ENCODE measurements around the gene ARHGAP5.

ARHGAP5 gene

DNA sequence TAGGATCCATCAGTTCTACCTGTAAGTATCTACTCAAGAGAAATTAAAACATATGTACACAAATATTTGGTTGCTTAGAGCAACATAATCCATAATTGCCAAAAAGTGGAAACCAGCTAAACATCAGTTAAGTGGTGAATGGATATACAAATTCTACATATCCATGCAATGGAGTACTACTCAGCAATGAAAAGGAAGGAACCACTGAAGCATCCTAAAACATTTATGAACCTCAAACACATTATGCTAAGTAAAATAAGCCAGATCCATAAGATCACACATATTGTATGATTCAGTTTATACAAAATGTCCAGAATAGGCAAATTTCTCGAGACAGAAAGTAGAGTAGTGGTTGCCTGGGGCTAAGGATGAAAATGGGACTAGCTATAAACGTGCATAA, 8.4 kb upstream of the ARHGAP5 start:
- no peak for TF ChIP-seq ZFX (IDR thresholded peaks at IDR 0.05; ENCODE audit: borderline replicate concordance)
- no peak for TF ChIP-seq CTCF (IDR thresholded peaks at IDR 0.05)
- H3K27ac ChIP-seq, result no peak overlapping the region

GRCh38 chr14:32070282-32070681, 6.8 kb upstream of the ARHGAP5 start:
- TF ChIP-seq ZFX (IDR thresholded peaks at IDR 0.05; ENCODE audit: borderline replicate concordance) (no peak), CTCF (IDR thresholded peaks at IDR 0.05) (no peak)
- no peak overlapping the region for H3K27ac ChIP-seq

- H3K27ac ChIP-seq, result no peak overlapping the region
- TF ChIP-seq ZFX (IDR thresholded peaks at IDR 0.05; ENCODE audit: borderline replicate concordance) (no peak), CTCF (IDR thresholded peaks at IDR 0.05) (no peak)
Observed at GRCh38 chr14:32072676-32073075, 4.4 kb upstream of the ARHGAP5 start.

DNA sequence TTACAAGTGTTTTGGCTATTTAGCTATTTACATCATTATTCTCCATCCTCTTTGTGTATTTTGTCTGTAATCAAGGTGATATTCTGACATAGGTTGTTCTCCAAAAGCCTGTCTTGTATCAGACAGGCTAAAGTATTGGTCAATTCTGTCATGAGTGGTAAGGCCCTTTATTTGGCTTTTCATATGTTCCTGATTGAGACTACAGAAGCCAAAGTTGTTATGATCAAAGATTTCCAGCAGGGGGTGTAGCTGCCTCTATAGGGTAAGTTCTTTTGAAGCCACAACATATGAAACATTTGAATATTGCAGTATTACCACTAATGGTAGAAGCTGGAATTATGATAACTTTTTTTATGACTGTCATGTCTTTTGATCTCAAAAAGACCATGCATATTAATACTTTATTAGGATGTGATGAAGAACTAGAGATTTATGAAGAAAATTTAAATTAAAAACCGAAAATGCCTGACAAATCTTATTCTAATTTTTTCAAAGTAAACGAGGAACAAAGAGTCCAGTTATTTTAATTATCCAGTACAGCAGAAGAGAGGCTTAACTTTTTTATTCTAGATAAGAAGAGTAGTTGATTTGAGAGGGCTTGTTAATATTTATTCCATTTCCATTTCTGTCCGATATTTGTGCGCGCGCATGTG, 3.4 kb upstream of the ARHGAP5 start:
- H3K27ac ChIP-seq, result no peak overlapping the region
- TF ChIP-seq ZFX (IDR thresholded peaks at IDR 0.05; ENCODE audit: borderline replicate concordance) (no peak), CTCF (IDR thresholded peaks at IDR 0.05) (peak; percentile 85)

DNA sequence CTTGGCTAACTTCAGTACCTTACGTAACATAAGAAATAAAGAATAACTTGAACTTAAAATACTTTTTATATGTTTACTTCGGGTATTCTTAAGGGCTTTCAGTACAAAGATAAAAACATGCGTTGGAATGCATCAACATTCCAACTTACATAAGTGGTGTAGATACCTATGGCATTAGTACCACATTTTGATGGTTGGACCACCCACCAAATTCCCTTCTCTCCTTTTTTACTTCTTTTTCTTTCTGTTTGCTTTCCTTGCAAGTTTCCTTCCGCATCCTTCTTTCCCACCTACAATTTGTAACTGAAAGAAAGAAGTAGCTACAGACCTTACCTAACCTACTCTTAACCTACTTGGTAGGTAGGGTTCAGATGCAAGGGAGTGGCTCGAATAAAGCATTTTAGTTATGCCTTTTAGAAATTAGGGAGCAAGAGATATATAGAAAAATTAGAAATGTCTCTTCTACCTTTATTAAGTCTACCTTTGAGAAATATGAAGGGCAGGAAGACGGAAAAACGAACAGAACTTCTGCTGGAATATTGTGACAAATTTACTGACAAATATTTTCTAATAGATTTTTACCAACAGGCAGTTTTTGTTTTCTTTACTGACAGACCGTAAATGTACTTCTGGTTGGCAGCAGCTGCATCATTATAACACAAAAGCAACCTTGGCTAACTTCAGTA, 2.1 kb upstream of the ARHGAP5 start:
- TF ChIP-seq ZFX (IDR thresholded peaks at IDR 0.05; ENCODE audit: borderline replicate concordance) (no peak), CTCF (IDR thresholded peaks at IDR 0.05) (no peak)
- H3K27ac ChIP-seq, result peak overlapping the region; percentile 99

DNA sequence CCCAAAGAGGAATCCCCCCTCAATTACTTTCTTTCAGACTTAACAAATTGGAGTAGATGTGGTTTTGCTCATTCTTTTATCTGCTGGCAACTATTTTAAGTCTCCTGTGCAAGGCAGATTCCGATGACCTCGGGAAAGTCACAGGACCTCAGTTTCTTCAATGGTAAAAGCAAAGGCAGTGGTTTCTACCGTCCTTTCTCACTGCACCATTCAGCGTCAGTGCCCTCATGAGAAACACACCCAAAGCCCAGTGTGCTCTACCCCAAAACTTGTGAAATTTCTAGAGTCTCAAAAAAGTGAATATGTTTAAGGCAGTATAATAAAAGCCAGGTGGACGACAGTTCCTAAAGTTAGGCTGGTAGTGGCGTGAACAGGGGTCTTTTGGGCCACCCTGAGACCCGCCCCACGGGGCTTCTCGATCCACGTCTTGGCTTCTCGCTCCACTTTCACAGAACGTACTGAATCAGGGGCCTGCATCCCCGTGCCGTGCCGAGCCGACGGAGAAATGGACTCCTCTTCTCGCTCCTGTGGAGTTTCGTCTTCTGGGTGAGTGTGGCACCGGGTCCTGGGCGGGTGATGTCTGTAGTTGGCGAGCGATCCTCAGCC, 1.3 kb upstream of the ARHGAP5 start:
- peak overlapping the region; percentile 99 for H3K27ac ChIP-seq
- no peak for TF ChIP-seq ZFX (IDR thresholded peaks at IDR 0.05; ENCODE audit: borderline replicate concordance)
- TF ChIP-seq CTCF (IDR thresholded peaks at IDR 0.05), result no peak
